Cardiac fibroblast (primary cell): ENCODE results near the gene STX16.

Source experiments
- DNase-seq, 2 donors: peaks; one replicate each; pipeline versions ENCODE4 v3.0.0 to v3.0.0-alpha.2; 2010; ENCODE audit warnings: low read depth in 2 of 2
- H3K4me3 ChIP-seq, 2 donors: replicated peaks in 1 of 2; 1 replicate in 1 of 2; 2 replicates in 1 of 2; pipeline ENCODE4 v1.5.1; 2011; ENCODE audit warnings: low read depth in 2 of 2, low read length in 2 of 2, mild to moderate bottlenecking in 2 of 2, moderate library complexity in 1 of 2
- TF ChIP-seq, protein P1 (sequence below): IDR thresholded peaks from one replicate; pipeline ENCODE4 v1.5.1; 2011; ENCODE audit warnings: low read depth, mild to moderate bottlenecking, low read length, inconsistent platforms

The STX16 gene

DNA sequence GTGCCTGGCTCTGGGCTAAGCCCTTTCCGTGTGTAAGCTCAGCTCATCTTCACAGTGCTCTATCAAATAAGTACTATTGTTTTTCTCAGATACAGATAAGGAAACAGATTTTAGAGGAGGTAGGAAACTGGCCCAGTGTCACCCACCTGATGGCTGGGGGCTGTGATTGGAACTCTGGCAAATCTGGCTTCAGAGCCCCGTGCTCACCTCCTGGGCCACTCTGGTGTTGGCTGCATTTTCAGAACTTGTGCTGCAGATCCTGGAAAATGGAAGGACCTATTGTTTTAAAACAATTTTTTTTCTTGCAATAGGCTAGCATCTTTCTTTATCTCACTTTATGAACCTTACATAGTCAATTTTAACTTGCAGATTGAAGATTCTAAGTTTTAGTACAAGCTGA lies 5.7 kb downstream of the STX16 start:
- DNase-seq = no peak
- TF ChIP-seq, protein P1, sequence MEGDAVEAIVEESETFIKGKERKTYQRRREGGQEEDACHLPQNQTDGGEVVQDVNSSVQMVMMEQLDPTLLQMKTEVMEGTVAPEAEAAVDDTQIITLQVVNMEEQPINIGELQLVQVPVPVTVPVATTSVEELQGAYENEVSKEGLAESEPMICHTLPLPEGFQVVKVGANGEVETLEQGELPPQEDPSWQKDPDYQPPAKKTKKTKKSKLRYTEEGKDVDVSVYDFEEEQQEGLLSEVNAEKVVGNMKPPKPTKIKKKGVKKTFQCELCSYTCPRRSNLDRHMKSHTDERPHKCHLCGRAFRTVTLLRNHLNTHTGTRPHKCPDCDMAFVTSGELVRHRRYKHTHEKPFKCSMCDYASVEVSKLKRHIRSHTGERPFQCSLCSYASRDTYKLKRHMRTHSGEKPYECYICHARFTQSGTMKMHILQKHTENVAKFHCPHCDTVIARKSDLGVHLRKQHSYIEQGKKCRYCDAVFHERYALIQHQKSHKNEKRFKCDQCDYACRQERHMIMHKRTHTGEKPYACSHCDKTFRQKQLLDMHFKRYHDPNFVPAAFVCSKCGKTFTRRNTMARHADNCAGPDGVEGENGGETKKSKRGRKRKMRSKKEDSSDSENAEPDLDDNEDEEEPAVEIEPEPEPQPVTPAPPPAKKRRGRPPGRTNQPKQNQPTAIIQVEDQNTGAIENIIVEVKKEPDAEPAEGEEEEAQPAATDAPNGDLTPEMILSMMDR = no peak
- no peak overlapping the region for H3K4me3 ChIP-seq

DNA sequence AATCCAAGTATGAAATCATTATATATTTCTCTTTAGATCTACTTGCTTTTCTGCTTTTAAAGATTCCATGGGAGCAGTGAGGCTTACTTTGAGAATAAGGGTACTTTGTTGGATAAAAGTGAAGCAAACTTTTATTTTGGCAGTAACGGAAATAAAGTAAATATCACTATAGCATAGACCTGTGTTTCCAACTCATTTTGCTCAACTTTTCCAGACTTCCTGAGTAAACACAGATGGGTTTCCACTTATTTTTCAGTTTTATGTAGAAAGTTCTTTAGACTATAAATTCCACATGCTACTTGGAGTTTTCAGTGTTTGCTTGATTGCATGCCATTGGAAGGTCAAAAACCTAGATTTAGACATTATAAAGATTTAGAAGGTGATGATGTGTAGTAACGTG lies 6.2 kb downstream of the STX16 start:
- no peak for DNase-seq
- H3K4me3 ChIP-seq = no peak overlapping the region
- TF ChIP-seq, protein P1 = no peak

DNA sequence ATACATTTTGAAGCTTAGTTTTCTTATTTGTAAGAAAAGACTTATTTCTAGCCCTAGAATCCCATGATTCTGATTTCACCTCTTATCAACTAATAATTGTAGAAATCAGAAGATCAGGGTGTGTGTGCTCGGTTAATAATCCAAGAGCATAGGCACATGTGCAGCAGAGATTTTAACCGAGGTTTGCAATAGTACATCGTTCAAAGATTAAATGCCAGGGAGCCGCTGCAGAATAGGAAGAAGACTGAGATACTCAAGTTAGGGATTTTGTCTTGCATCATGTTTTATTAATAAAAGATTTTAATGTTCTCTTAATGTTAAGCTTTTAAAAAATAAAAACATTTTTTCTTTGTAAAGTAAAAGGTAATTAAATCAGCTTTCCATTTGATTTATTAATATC lies 6.9 kb downstream of the STX16 start:
- H3K4me3 ChIP-seq = no peak overlapping the region
- TF ChIP-seq, protein P1 = no peak
- no peak for DNase-seq

DNA sequence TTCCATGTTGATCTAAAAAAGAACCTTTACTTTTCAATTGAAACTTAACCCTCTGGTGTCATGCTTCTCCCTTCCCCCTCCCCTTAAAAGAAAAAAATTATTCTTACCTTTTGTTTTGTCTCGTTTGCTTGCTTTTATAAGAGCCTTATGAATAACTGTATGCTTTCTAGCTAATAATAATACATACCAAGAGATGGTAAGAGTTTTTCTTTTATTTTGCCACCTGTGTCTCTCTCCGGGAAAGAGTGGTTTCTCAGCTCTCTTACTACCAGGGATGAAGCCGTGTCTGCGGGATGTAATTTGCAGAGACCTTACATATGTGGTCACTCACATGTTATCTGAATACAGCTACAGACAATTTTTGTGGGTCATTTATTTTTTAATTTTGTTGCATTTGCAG lies 7.7 kb downstream of the STX16 start:
- H3K4me3 ChIP-seq = no peak overlapping the region
- no peak for DNase-seq

DNA sequence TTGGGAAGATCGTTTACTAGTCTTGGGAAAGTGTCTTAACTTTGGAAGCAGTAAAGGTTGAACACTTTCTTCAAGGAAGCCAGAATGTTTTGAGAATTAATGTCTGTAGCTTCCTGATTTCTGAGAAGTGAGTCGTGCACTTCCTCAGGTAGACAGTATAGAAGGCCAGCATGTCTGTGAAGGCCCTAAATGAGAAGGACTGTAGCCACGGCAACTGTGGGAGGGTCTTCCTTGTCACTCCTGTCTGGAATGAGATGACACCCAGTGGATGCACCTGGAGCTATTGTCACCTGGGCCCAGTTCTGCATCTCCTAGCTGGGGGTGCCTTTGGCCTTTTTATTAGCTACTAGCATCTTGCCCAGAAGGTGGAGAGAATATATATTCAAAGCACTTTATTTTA lies 8.8 kb downstream of the STX16 start:
- no peak for DNase-seq
- TF ChIP-seq, protein P1 = no peak
- no peak overlapping the region for H3K4me3 ChIP-seq

More for the DNA sequence above, 7.7 kb downstream of the STX16 start:
- TF ChIP-seq, protein P1 = no peak

DNA sequence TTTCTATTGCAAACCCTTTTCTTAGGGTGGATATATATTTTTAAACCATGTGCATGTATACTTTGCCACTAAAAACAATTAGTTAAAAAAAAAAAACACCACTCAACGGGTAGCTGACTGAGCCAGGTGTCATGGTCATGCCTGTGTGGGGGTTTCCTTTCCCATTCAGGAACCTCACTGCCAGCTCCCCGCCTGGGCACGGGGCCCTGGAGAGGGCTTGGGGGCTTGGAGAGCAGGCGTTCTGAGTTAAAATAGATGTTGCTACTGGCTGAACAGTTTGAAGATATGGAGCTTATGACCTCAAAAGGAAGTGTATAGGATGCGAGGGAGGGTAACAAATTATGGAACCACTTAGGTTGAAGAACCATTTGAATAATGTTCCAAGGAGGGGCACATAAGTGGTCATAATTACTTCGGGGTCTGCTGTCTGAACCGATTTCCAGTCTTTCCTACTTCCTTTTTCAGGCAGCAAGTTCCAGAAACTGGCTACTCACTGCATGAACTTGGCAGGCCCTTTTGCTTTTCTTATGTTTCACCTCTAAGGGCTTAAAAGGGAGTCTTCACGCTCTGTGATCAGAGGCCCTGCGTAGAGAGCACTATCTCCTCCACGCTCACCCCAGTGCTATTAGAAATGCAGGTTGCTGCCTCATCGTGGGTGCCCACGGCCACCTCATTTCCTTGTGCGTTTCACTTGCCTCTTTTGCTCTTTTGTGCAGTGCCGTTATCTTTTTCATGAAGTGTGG lies 9.9 kb downstream of the STX16 start:
- no peak overlapping the region for H3K4me3 ChIP-seq
- TF ChIP-seq, protein P1 = no peak
- DNase-seq = no peak
